Mesendoderm (in vitro differentiated cells): ENCODE data around the gene BLOC1S5.
"Not testable (repeated sequence)": the region's sequence is repeated elsewhere in the genome, so short reads cannot be mapped to it uniquely, and the experiment has no call there.

ENCODE experiments used
- DNase-seq: peaks from one replicate; pipeline ENCODE4 v3.0.0; 2013
- H2AK5ac ChIP-seq: 2 replicates; pipeline ENCODE4 v1.6.1; 2013; ENCODE audit warnings: low read length, inconsistent platforms
- H2BK120ac ChIP-seq: 2 replicates; pipeline ENCODE4 v1.6.1; 2013; ENCODE audit warnings: low read depth, mild to moderate bottlenecking, low read length, moderate library complexity, mixed read lengths
- H2BK15ac ChIP-seq: replicated peaks from 2 replicates; pipeline ENCODE4 v1.6.1; 2013; ENCODE audit warnings: low read depth, mild to moderate bottlenecking, moderate library complexity
- H2BK5ac ChIP-seq: 2 replicates; pipeline ENCODE4 v1.6.1; 2013; ENCODE audit warnings: low read length, inconsistent platforms
- H3K18ac ChIP-seq: 2 replicates; pipeline ENCODE4 v1.6.1; 2013; ENCODE audit warnings: mild to moderate bottlenecking, low read length, mixed read lengths
- H3K23ac ChIP-seq: one replicate; pipeline ENCODE4 v1.6.1; 2013; ENCODE audit warnings: low read length
- H3K27ac ChIP-seq: 2 replicates; pipeline ENCODE4 v1.5.1; 2013; ENCODE audit warnings: low read depth, mild to moderate bottlenecking, inconsistent platforms, low read length, moderate library complexity
- H3K27me3 ChIP-seq: 2 replicates; pipeline ENCODE4 v1.6.1; 2013; ENCODE audit warnings: low read length, control low read depth, mild to moderate bottlenecking, inconsistent platforms; ENCODE audit not compliant: insufficient read depth, poor library complexity
- H3K36me3 ChIP-seq: 2 replicates; pipeline ENCODE4 v1.6.1; 2013; ENCODE audit warnings: low read length, inconsistent platforms; ENCODE audit not compliant: control insufficient read depth, insufficient read depth
- H3K4ac ChIP-seq: one replicate; pipeline ENCODE4 v1.6.1; 2013; ENCODE audit warnings: low read depth, mild to moderate bottlenecking, low read length, moderate library complexity
- H3K4me1 ChIP-seq: 2 replicates; pipeline ENCODE4 v1.6.1; 2013; ENCODE audit warnings: low read depth, low read length, inconsistent platforms; ENCODE audit not compliant: control insufficient read depth
- H3K4me2 ChIP-seq: 2 replicates; pipeline ENCODE4 v1.6.1; 2013; ENCODE audit warnings: low read length
- H3K4me3 ChIP-seq: 2 replicates; pipeline ENCODE4 v1.5.1; 2013; ENCODE audit warnings: mild to moderate bottlenecking, low read length
- H3K56ac ChIP-seq: one replicate; pipeline ENCODE4 v1.6.1; 2013; ENCODE audit warnings: low read length
- H3K79me1 ChIP-seq: 2 replicates; pipeline ENCODE4 v1.6.1; 2013; ENCODE audit warnings: low read length, inconsistent platforms
- H3K79me2 ChIP-seq: 2 replicates; pipeline ENCODE4 v1.6.1; 2013; ENCODE audit warnings: mild to moderate bottlenecking, low read length; ENCODE audit not compliant: control insufficient read depth, insufficient read depth
- H3K9ac ChIP-seq: 2 replicates; pipeline ENCODE4 v1.6.1; 2013; ENCODE audit warnings: low read length, inconsistent platforms
- H4K5ac ChIP-seq: one replicate; pipeline ENCODE4 v1.6.1; 2013; ENCODE audit warnings: low read length
- H4K8ac ChIP-seq: one replicate; pipeline ENCODE4 v1.6.1; 2013; ENCODE audit warnings: low read depth, mild to moderate bottlenecking, control low read depth, low read length, moderate library complexity
- WGBS: extraction: QIAGEN DNeasy Blood & Tissue Kit; methylation state at CpG from one replicate; pipeline ENCODE4 v1.1.7; 2013; ENCODE audit warnings: low lambda C conversion rate, missing lambda C conversion rate; ENCODE audit not compliant: insufficient coverage; ENCODE audit errors: extremely low coverage; 5-methylcytosine and 5-hydroxymethylcytosine counted together

BLOC1S5 gene

GRCh38 chr6:8047541-8048292 is 16.5 kb downstream of the BLOC1S5 start:
- no peak overlapping the region for H2AK5ac ChIP-seq
- no peaks in the 10 kb centered on the region for H3K27me3 ChIP-seq
- H3K4me1 ChIP-seq: no peaks in the 10 kb centered on the region
- H3K27ac ChIP-seq: no peak overlapping the region
- H2BK15ac ChIP-seq: no peak overlapping the region
- H3K4ac ChIP-seq: no peak overlapping the region
- no peak overlapping the region for H4K5ac ChIP-seq
- H3K4me2 ChIP-seq: no peak overlapping the region
- no peaks in the 10 kb centered on the region for H3K36me3 ChIP-seq
- H3K18ac ChIP-seq: no peak overlapping the region
- H3K56ac ChIP-seq: no peak overlapping the region
- H2BK5ac ChIP-seq: no peak overlapping the region
- H4K8ac ChIP-seq: no peak overlapping the region
- no peak overlapping the region for H2BK120ac ChIP-seq
- peaks cover 2% of the 10 kb centered on the region for H3K79me1 ChIP-seq
- DNase-seq: no peak
- no peaks in the 10 kb centered on the region for H3K79me2 ChIP-seq
- no peak overlapping the region for H3K4me3 ChIP-seq
- H3K23ac ChIP-seq: no peak overlapping the region
- WGBS: no CpG with 5 or more reads among the region's 3 CpGs
- H3K9ac ChIP-seq: no peak overlapping the region

GRCh38 chr6:8045769-8046168 is 18.4 kb downstream of the BLOC1S5 start:
- H3K79me2 ChIP-seq, H4K5ac ChIP-seq, H3K9ac ChIP-seq, H3K79me1 ChIP-seq, H2BK5ac ChIP-seq, H3K56ac ChIP-seq, H2BK120ac ChIP-seq, H3K27me3 ChIP-seq, H3K4me1 ChIP-seq, H3K4ac ChIP-seq, H3K27ac ChIP-seq, H3K36me3 ChIP-seq, DNase-seq, H3K23ac ChIP-seq, H3K4me3 ChIP-seq, H2BK15ac ChIP-seq, H3K4me2 ChIP-seq, H4K8ac ChIP-seq, H3K18ac ChIP-seq, H2AK5ac ChIP-seq: not testable (repeated sequence)
- no CpG with 5 or more reads among the region's 4 CpGs for WGBS

- no peak overlapping the region for H2BK5ac ChIP-seq
- no peak overlapping the region for H3K9ac ChIP-seq
- no peaks in the 10 kb centered on the region for H3K27me3 ChIP-seq
- H2BK15ac ChIP-seq: no peak overlapping the region
- H3K36me3 ChIP-seq: no peaks in the 10 kb centered on the region
- H2AK5ac ChIP-seq: no peak overlapping the region
- no peak overlapping the region for H3K23ac ChIP-seq
- H3K79me2 ChIP-seq: no peaks in the 10 kb centered on the region
- no peak overlapping the region for H3K4ac ChIP-seq
- H3K4me3 ChIP-seq: no peak overlapping the region
- H3K18ac ChIP-seq: no peak overlapping the region
- H3K4me2 ChIP-seq: no peak overlapping the region
- H3K56ac ChIP-seq: no peak overlapping the region
- H2BK120ac ChIP-seq: no peak overlapping the region
- no peaks in the 10 kb centered on the region for H3K4me1 ChIP-seq
- no peak overlapping the region for H4K8ac ChIP-seq
- no peak overlapping the region for H4K5ac ChIP-seq
- DNase-seq: no peak
- WGBS: no CpG with 5 or more reads among the region's 3 CpGs
- no peak overlapping the region for H3K27ac ChIP-seq
- peaks cover 2% of the 10 kb centered on the region for H3K79me1 ChIP-seq
These were observed 21.0 kb downstream of the BLOC1S5 start for GRCh38 chr6:8043221-8043620.

GRCh38 chr6:8041913-8042583 is 22.1 kb downstream of the BLOC1S5 start:
- no peak overlapping the region for H2BK120ac ChIP-seq
- no peak overlapping the region for H3K4ac ChIP-seq
- H3K4me1 ChIP-seq: no peaks in the 10 kb centered on the region
- no peak overlapping the region for H2BK15ac ChIP-seq
- no peaks in the 10 kb centered on the region for H3K79me1 ChIP-seq
- H3K9ac ChIP-seq: no peak overlapping the region
- WGBS: no CpG with 5 or more reads among the region's 9 CpGs
- no peak overlapping the region for H2BK5ac ChIP-seq
- no peak for DNase-seq
- H3K4me3 ChIP-seq: no peak overlapping the region
- no peak overlapping the region for H2AK5ac ChIP-seq
- no peak overlapping the region for H4K5ac ChIP-seq
- H3K23ac ChIP-seq: no peak overlapping the region
- no peak overlapping the region for H4K8ac ChIP-seq
- no peak overlapping the region for H3K27ac ChIP-seq
- no peak overlapping the region for H3K56ac ChIP-seq
- H3K27me3 ChIP-seq: no peaks in the 10 kb centered on the region
- no peaks in the 10 kb centered on the region for H3K36me3 ChIP-seq
- H3K79me2 ChIP-seq: no peaks in the 10 kb centered on the region
- no peak overlapping the region for H3K4me2 ChIP-seq
- no peak overlapping the region for H3K18ac ChIP-seq

GRCh38 chr6:8034107-8034506 is 30.1 kb downstream of the BLOC1S5 start:
- not testable (repeated sequence) for H3K79me1 ChIP-seq, H3K4me2 ChIP-seq, H2AK5ac ChIP-seq, H3K9ac ChIP-seq, H2BK120ac ChIP-seq, H4K8ac ChIP-seq, H2BK15ac ChIP-seq, H3K79me2 ChIP-seq, H2BK5ac ChIP-seq, H3K18ac ChIP-seq, H3K4ac ChIP-seq, H3K27ac ChIP-seq, H3K23ac ChIP-seq, H3K4me3 ChIP-seq, H4K5ac ChIP-seq, H3K36me3 ChIP-seq, H3K27me3 ChIP-seq, H3K56ac ChIP-seq, H3K4me1 ChIP-seq, DNase-seq
- WGBS: no CpG with 5 or more reads among the region's 3 CpGs
